T47D (cell line): ENCODE data around the gene ESPL1.
A peak's percentile ranks its signal among the peaks of the same experiment; 100 is the strongest.
"Not testable (repeated sequence)": the region's sequence is repeated elsewhere in the genome, so short reads cannot be mapped to it uniquely, and the experiment has no call there.

Experiments used
- DNase-seq, 2 experiments: peaks; one replicate each; pipeline versions ENCODE4 v3.0.0 to v3.0.0-alpha.2; 2011 to 2012; ENCODE audit warnings: low read depth in 1 of 2, low spot score in 1 of 2
- JUND ChIP-seq: IDR thresholded peaks from 2 replicates; pipeline ENCODE4 v1.6.1; 2012; ENCODE audit warnings: low read depth
- in situ Hi-C: cut with HindIII; loops from 2 replicates; pipeline ENCODE4 v1.10.0; 2016; ENCODE audit warnings: low sequenced_read_pairs, low pct_unique_long_range_greater_than_20kb

ESPL1 gene

DNA sequence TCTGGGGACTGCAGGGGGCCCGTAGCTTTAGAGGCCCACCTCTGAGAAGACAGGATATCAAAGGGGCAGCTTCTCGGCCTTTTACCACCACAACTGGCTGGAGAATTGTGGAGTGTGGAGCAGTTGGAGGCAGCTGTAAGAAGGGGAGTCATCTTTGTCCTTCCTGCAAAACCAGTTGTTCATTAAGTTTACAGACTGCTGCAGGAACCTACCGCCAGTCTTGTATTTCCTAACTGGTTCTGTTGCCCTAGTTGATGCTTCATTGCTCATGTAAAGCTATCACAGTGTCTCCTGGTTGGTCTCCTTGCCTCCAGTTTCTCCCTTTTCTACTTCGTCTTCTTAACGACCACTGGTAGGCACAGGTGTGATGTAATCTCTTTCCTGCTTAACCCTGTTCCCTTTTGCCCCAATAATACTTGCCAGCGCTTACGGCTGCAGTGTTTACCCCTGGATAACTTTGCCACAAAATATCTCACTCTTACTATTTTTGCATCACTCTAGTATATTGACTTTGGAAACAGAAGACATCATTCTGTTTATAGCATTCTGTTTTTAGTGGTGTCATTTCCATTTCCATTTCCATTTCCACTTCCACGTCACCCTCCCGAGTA lies 11.9 kb downstream of the ESPL1 start:
- TF ChIP-seq JUND, result no peak
- in situ Hi-C loops, result no loop called here
- peak in 1 of 2 experiments; percentile 61 for DNase-seq

DNA sequence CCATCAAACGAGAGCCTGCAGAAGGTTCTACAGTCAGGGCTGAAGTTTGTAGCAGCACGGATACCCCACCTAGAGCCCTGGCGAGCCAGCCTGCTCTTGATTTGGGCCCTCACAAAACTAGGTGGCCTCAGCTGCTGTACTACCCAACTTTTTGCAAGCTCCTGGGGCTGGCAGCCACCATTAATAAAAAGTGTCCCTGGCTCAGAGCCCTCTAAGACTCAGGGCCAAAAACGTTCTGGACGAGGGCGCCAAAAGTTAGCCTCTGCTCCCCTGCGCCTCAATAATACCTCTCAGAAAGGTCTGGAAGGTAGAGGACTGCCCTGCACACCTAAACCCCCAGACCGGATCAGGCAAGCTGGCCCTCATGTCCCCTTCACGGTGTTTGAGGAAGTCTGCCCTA lies 18.3 kb downstream of the ESPL1 start:
- in situ Hi-C loops, result no loop called here
- no peak for DNase-seq
- TF ChIP-seq JUND, result no peak

DNA sequence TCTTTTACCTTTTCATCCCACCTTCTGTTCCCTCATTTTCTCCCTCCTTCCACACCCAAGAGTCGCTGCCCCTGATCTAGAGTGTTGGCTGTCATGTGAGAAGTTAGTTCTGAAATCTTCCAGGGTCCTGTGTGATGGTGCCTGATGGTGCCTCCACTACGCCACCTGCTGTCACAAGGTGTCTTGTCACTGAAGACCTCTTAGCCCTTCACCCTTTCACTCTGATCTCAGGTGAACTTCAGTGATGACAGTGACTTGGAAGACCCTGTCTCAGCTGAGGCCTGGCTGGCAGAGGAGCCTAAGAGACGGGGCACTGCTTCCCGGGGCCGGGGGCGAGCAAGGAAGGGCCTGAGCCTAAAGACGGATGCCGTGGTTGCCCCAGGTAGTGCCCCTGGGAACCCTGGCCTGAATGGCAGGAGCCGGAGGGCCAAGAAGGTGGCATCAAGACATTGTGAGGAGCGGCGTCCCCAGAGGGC lies 19.7 kb downstream of the ESPL1 start:
- TF ChIP-seq JUND, result no peak
- DNase-seq, result peak; percentile 70 to 71
- in situ Hi-C loops, result no loop called here

DNA sequence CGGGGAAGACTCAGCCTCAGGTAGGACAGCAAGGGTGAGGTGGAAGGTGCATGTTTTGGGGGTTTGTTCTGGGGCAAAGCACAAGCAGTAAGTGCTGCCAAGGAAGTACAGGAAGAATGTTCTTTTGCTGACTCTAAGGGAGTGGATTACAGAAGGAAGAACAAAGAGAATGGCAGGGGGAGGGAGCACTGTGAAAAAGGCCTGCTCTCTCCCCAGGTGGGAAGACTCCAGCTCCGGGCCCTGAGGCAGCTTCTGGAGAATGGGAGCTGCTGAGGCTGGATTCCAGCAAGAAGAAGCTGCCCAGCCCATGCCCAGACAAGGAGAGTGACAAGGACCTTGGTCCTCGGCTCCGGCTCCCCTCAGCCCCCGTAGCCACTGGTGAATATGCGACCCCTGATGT lies 20.2 kb downstream of the ESPL1 start:
- in situ Hi-C loops, result no loop called here

GRCh38 chr12:53289891-53290290 lies 21.8 kb downstream of the ESPL1 start:
- DNase-seq, result no peak
- no peak for TF ChIP-seq JUND
- in situ Hi-C loops, result no loop called here

More for the DNA sequence above, 20.2 kb downstream of the ESPL1 start:
- DNase-seq, result no peak
- TF ChIP-seq JUND, result no peak

GRCh38 chr12:53290661-53291060 lies 22.6 kb downstream of the ESPL1 start:
- no peak for TF ChIP-seq JUND
- in situ Hi-C loops, result no loop called here
- DNase-seq, result no peak

DNA sequence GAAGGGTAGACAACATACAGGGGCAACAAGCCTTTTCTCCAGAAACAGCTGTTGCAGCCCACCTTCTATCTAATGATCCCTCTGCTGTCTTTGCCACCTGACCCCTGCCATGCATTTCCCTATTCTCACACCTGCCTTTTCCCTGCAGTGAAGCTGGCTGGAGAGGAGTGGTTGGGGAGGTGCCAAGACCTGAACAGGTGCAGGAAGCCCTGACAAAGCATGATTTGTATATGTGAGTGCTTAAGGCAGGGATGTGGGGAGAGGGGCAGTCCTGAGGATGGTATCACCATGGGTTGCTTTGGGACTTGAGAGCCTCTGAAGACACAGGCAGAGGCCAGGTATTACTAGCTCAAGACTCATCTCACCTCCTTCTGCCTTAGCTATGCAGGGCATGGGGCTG lies 24.3 kb downstream of the ESPL1 start:
- in situ Hi-C loops, result no loop called here
- no peak for TF ChIP-seq JUND
- no peak for DNase-seq

- DNase-seq, result peak; percentile 86 to 94
- TF ChIP-seq JUND, result no peak
- in situ Hi-C loops, result no loop called here
Observed at GRCh38 chr12:53295070-53295890, 27.2 kb downstream of the ESPL1 start, which contains the start of gene PFDN5. Gene PFDN5 (plus strand): TSS chr12:53295542. CDS start chr12:53295568, 26 bp downstream.

- TF ChIP-seq JUND, result no peak
- in situ Hi-C loops, result no loop called here
- DNase-seq, result no peak
Observed at GRCh38 chr12:53295891-53296219, 27.8 kb downstream of the ESPL1 start.

DNA sequence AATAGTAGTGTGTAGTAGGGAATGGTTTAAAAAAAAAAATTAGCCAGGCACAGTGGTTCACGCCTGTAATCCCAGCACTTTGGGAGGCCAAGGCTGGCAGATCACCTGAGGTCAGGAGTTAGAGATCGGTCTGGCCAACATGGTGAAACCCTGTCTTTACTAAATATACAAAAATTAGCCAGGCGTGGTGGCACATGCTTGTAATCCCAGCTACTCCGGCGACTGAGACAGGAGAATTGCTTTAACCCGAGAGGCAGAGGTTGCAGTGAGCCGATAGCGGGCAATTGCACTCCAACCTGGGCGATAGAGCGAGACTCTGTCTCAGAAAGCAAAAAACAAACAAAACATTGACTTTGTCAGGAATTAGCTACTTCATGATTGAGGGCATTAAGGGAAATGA lies 29.0 kb downstream of the ESPL1 start:
- DNase-seq, in situ Hi-C loops: not testable (repeated sequence)

DNA sequence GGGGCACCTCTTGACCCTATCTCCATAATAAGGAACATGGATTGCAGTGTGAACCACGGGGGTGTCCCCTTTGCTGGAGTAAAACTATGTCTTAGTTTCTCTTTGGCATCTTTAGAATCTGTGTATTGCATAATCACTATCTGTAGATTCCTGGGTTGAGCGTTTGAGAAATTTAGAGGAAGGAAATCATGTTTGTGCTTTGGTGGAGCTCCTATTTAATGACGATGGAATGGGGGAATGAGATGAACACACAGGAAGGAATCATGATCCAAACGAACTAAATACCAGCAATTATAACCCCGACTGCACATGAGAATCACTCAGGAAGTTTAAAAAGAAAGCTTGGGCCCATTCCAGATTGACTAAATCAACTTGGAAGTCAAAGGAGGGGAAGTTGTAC lies 30.1 kb downstream of the ESPL1 start:
- no peak for DNase-seq
- no peak for TF ChIP-seq JUND
- in situ Hi-C loops, result no loop called here

- DNase-seq, result no peak
- no peak for TF ChIP-seq JUND
- in situ Hi-C loops, result no loop called here
Observed at GRCh38 chr12:53299101-53299453, 31.0 kb downstream of the ESPL1 start.

DNA sequence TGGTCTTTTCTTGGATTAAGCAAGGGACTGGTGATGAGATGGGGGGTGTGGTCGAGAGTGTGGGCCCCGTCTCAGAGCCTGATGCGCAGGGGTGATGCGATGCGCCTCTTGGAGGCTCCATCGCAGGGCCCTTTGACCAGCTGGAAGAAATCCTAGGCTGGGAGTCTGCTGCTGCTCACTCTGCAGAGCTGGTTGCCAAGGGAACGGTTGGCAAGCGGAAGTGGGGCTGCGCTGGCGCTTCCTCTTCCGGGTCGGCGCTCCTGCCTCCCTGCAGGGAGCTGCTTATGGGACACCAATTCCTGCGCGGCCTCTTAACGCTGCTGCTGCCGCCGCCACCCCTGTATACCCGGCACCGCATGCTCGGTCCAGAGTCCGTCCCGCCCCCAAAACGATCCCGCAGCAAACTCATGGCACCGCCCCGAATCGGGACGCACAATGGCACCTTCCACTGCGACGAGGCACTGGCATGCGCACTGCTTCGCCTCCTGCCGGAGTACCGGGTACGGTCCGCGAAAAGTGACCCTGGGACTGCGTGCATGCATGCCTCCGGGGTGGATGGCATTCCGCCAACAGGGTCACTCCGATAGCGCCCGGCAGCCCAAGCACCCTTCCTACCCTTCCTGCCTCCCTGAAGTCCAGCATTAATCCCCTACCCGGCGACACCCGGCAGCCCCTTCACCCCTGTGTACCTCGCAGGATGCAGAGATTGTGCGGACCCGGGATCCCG lies 31.5 kb downstream of the ESPL1 start, which contains the start of gene MYG1:
Gene MYG1 (plus strand): TSS at position 242 of the 727 bp plus-strand sequence. CDS start 43 bp downstream, at position 285.
- in situ Hi-C loops, result no loop called here
- TF ChIP-seq JUND, result no peak

More for the DNA sequence above, 31.5 kb downstream of the ESPL1 start, which contains the start of gene MYG1:
- DNase-seq, result peak; percentile 86 to 93
